Stimulated activated CD4-positive, alpha-beta T cell treated with anti-CD3 and anti-CD28 coated beads, Interleukin-15, amount 100 ng/mL, for 1 hour (primary cell): ENCODE data around the gene MTX3.

Experiments
- DNase-seq, 2 donors: peaks; one replicate each; pipeline ENCODE4 v3.0.0-alpha.2; 2020; ENCODE audit warnings: low read depth in 1 of 2, low spot score in 1 of 2

Gene MTX3

GRCh38 chr5:79984363-79984762, 6.7 kb downstream of the MTX3 start:
- no peak for DNase-seq

- DNase-seq, result no peak
These were observed 7.4 kb downstream of the MTX3 start for GRCh38 chr5:79983618-79984017.

- DNase-seq, result no peak
These were observed 8.9 kb downstream of the MTX3 start for GRCh38 chr5:79982136-79982535.

- DNase-seq, result no peak
These were observed 14.1 kb downstream of the MTX3 start for GRCh38 chr5:79976759-79977515.

- DNase-seq, result no peak
These were observed 15.6 kb downstream of the MTX3 start for GRCh38 chr5:79975422-79975821.

GRCh38 chr5:79974886-79975285, 16.2 kb downstream of the MTX3 start:
- DNase-seq, result no peak

GRCh38 chr5:79973996-79974395, 17.1 kb downstream of the MTX3 start:
- DNase-seq, result no peak

GRCh38 chr5:79973511-79973910, 17.6 kb downstream of the MTX3 start:
- DNase-seq, result no peak

GRCh38 chr5:79971156-79971555, 19.9 kb downstream of the MTX3 start:
- no peak for DNase-seq

- DNase-seq, result no peak
These were observed 24.6 kb downstream of the MTX3 start for GRCh38 chr5:79966448-79966847.

- DNase-seq, result no peak
These were observed 26.9 kb downstream of the MTX3 start for GRCh38 chr5:79964136-79964535.

- no peak for DNase-seq
These were observed 27.6 kb downstream of the MTX3 start for GRCh38 chr5:79963261-79964061.

- no peak for DNase-seq
These were observed 28.4 kb downstream of the MTX3 start for GRCh38 chr5:79962575-79963222.

GRCh38 chr5:79961716-79962574, 29.1 kb downstream of the MTX3 start:
- no peak for DNase-seq

- no peak for DNase-seq
These were observed 31.7 kb downstream of the MTX3 start for GRCh38 chr5:79959407-79959806.

- DNase-seq, result no peak
These were observed 35.0 kb downstream of the MTX3 start for GRCh38 chr5:79955941-79956670.

- DNase-seq, result no peak
These were observed 35.6 kb downstream of the MTX3 start for GRCh38 chr5:79955356-79955895.

GRCh38 chr5:79954620-79955019, 36.4 kb downstream of the MTX3 start:
- no peak for DNase-seq

- no peak for DNase-seq
These were observed 43.5 kb downstream of the MTX3 start for GRCh38 chr5:79947567-79947966.

- no peak for DNase-seq
These were observed 52.6 kb downstream of the MTX3 start for GRCh38 chr5:79938468-79938867.
